ENCODE results near the gene COPA. TPM values are rescaled to one million over a fixed set of nuclear protein-coding genes. Genes with fewer than 3 reads are reported as not detected.

COPA gene
- polyA plus RNA-seq, 1 of the 3 experiments (the other 2 are of a cell fraction) = 91.4 TPM

DNA sequence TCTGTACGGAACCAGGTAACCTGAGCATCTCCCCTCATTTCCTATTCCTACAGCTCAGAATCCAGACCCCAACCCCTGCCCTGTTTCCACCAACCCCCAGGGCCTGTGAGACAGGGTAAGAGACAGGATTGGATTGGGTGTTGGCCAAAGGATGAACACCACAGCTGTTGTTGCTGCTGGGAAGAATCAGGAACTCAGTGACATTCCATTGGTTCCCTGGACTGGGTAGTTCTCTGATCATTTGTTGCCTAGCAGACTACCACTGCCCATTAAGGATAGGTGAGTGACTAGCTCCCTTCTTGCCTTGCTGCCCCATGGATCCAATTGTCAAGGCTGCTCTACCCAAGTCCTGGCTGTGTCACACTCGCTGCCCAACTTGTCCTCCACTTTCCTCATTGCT is 10.2 kb upstream of the COPA start:
- Histone ChIP-seq H3K79me2 (ENCODE audit: insufficient read depth) (no peaks in the 10 kb centered on the region), H3K27me3 (ENCODE audit: insufficient read depth) (no peaks in the 10 kb centered on the region), H2AFZ (ENCODE audit: low read depth) (no peak overlapping the region), H3K9me3 (no peaks in the 10 kb centered on the region), H3F3A (replicated peaks; ENCODE audit: insufficient read depth) (no peaks in the 10 kb centered on the region), H3K4me1 (ENCODE audit: control insufficient read depth in 1 of 2, insufficient read depth in 2 of 2, low read depth in 1 of 2, low read length in 1 of 2) (no peaks in the 10 kb centered on the region), H3K9me2 (no peaks in the 10 kb centered on the region), H4K20me1 (ENCODE audit: insufficient read depth) (no peaks in the 10 kb centered on the region), H3K36me3 (replicated peaks in 1 of 2; ENCODE audit: control insufficient read depth in 1 of 2, insufficient read depth in 2 of 2, low read length in 1 of 2) (peaks cover 40 to 96% of the 10 kb centered on the region in 2 experiments), H3K4me3 (ENCODE audit: low read depth in 2 of 2, low read length in 1 of 2) (no peak overlapping the region), H3K9ac (no peak overlapping the region), H3K27ac (ENCODE audit: low read depth in 2 of 2, low read length in 1 of 2) (no peak overlapping the region), H3K4me2 (no peak overlapping the region)
- no peak for DNase-seq
- ChIA-PET CTCF (interaction anchor here (1.1 to 6.4 kb wide), 9 partner anchors 9 to 252 kb away, joined by 3 to 100 read pairs (median 4); partner anchors contain the start of gene NHLH1), POLR2A (no interaction called here)
- WGBS (ENCODE audit: low lambda C conversion rate) = 100% methylated on average over 2 of the region's 2 CpGs
- TF ChIP-seq NFIC (IDR thresholded peaks at IDR 0.05; ENCODE audit: borderline replicate concordance) = no peak
- TF ChIP-seq RFX5 (IDR thresholded peaks at IDR 0.05; ENCODE audit: low read length) = peak; percentile 95

DNA sequence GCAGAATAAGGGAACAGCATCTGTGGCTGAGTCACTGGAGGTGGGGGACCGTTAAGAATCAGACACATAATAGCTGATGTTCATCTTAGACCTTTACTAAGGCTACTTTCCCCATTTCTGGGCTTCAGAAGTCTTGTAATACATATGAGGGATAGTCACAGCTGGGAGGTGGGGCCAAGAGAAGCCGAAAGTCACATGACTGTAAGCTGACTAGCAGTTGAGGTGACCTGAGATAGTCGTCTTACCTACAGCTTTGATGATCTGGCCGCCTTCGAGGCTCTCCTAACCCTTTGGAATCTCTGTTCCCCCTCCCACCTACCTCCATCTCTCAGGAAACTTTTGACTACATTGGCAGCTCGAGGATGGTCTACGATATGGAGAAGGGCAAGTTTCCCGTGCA is 9.5 kb upstream of the COPA start:
- Histone ChIP-seq H3K4me2 (no peak overlapping the region), H3K27me3 (ENCODE audit: insufficient read depth) (no peaks in the 10 kb centered on the region), H3K9ac (no peak overlapping the region), H3K4me3 (ENCODE audit: low read depth in 2 of 2, low read length in 1 of 2) (no peak overlapping the region), H2AFZ (ENCODE audit: low read depth) (no peak overlapping the region), H3K27ac (ENCODE audit: low read depth in 2 of 2, low read length in 1 of 2) (no peak overlapping the region), H4K20me1 (ENCODE audit: insufficient read depth) (no peaks in the 10 kb centered on the region), H3F3A (replicated peaks; ENCODE audit: insufficient read depth) (no peaks in the 10 kb centered on the region), H3K4me1 (ENCODE audit: control insufficient read depth in 1 of 2, insufficient read depth in 2 of 2, low read depth in 1 of 2, low read length in 1 of 2) (no peaks in the 10 kb centered on the region), H3K9me2 (no peaks in the 10 kb centered on the region), H3K36me3 (replicated peaks in 1 of 2; ENCODE audit: control insufficient read depth in 1 of 2, insufficient read depth in 2 of 2, low read length in 1 of 2) (peaks cover 39 to 92% of the 10 kb centered on the region in 2 experiments), H3K79me2 (ENCODE audit: insufficient read depth) (no peaks in the 10 kb centered on the region), H3K9me3 (no peaks in the 10 kb centered on the region)
- POLR2A ChIA-PET = no interaction called here
- TF ChIP-seq, protein P1, sequence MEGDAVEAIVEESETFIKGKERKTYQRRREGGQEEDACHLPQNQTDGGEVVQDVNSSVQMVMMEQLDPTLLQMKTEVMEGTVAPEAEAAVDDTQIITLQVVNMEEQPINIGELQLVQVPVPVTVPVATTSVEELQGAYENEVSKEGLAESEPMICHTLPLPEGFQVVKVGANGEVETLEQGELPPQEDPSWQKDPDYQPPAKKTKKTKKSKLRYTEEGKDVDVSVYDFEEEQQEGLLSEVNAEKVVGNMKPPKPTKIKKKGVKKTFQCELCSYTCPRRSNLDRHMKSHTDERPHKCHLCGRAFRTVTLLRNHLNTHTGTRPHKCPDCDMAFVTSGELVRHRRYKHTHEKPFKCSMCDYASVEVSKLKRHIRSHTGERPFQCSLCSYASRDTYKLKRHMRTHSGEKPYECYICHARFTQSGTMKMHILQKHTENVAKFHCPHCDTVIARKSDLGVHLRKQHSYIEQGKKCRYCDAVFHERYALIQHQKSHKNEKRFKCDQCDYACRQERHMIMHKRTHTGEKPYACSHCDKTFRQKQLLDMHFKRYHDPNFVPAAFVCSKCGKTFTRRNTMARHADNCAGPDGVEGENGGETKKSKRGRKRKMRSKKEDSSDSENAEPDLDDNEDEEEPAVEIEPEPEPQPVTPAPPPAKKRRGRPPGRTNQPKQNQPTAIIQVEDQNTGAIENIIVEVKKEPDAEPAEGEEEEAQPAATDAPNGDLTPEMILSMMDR (IDR thresholded peaks at IDR 0.05) = no peak
- no peak for TF ChIP-seq ELF1 (IDR thresholded peaks at IDR 0.05)
- TF ChIP-seq, protein P2, sequence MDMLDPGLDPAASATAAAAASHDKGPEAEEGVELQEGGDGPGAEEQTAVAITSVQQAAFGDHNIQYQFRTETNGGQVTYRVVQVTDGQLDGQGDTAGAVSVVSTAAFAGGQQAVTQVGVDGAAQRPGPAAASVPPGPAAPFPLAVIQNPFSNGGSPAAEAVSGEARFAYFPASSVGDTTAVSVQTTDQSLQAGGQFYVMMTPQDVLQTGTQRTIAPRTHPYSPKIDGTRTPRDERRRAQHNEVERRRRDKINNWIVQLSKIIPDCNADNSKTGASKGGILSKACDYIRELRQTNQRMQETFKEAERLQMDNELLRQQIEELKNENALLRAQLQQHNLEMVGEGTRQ (IDR thresholded peaks at IDR 0.05; ENCODE audit: borderline replicate concordance, low read depth, low read length) = no peak
- TF ChIP-seq MEF2A (IDR thresholded peaks at IDR 0.05; ENCODE audit: borderline replicate concordance, low read depth) = no peak
- TF ChIP-seq EZH2phosphoT487 (IDR thresholded peaks at IDR 0.05; ENCODE audit: borderline replicate concordance, low read depth) = no peak
- TF ChIP-seq, protein P3, sequence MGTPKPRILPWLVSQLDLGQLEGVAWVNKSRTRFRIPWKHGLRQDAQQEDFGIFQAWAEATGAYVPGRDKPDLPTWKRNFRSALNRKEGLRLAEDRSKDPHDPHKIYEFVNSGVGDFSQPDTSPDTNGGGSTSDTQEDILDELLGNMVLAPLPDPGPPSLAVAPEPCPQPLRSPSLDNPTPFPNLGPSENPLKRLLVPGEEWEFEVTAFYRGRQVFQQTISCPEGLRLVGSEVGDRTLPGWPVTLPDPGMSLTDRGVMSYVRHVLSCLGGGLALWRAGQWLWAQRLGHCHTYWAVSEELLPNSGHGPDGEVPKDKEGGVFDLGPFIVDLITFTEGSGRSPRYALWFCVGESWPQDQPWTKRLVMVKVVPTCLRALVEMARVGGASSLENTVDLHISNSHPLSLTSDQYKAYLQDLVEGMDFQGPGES (IDR thresholded peaks at IDR 0.05; ENCODE audit: low read depth, low read length) = no peak
- no peak for TF ChIP-seq CHD2 (IDR thresholded peaks at IDR 0.05; ENCODE audit: low read length, partially characterized antibody)
- TF ChIP-seq POLR2AphosphoS5 (IDR thresholded peaks at IDR 0.05; ENCODE audit: low read depth, low read length) = no peak
- TF ChIP-seq RCOR1 (IDR thresholded peaks at IDR 0.05; ENCODE audit: low read length) = no peak
- TF ChIP-seq, protein P4, sequence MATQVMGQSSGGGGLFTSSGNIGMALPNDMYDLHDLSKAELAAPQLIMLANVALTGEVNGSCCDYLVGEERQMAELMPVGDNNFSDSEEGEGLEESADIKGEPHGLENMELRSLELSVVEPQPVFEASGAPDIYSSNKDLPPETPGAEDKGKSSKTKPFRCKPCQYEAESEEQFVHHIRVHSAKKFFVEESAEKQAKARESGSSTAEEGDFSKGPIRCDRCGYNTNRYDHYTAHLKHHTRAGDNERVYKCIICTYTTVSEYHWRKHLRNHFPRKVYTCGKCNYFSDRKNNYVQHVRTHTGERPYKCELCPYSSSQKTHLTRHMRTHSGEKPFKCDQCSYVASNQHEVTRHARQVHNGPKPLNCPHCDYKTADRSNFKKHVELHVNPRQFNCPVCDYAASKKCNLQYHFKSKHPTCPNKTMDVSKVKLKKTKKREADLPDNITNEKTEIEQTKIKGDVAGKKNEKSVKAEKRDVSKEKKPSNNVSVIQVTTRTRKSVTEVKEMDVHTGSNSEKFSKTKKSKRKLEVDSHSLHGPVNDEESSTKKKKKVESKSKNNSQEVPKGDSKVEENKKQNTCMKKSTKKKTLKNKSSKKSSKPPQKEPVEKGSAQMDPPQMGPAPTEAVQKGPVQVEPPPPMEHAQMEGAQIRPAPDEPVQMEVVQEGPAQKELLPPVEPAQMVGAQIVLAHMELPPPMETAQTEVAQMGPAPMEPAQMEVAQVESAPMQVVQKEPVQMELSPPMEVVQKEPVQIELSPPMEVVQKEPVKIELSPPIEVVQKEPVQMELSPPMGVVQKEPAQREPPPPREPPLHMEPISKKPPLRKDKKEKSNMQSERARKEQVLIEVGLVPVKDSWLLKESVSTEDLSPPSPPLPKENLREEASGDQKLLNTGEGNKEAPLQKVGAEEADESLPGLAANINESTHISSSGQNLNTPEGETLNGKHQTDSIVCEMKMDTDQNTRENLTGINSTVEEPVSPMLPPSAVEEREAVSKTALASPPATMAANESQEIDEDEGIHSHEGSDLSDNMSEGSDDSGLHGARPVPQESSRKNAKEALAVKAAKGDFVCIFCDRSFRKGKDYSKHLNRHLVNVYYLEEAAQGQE (IDR thresholded peaks at IDR 0.05; ENCODE audit: low read depth, low read length) = no peak
- TF ChIP-seq FOXJ3 (CRISPR knock-in tag; IDR thresholded peaks at IDR 0.05) = no peak
- no peak for TF ChIP-seq TCF12 (IDR thresholded peaks at IDR 0.05)
- no peak for TF ChIP-seq NRF1 (IDR thresholded peaks at IDR 0.05; ENCODE audit: low read depth, low read length)
- TF ChIP-seq MXI1 (IDR thresholded peaks at IDR 0.05; ENCODE audit: low read depth, low read length) = no peak
- no peak for DNase-seq
- CTCF ChIA-PET = interaction anchor here (1.1 to 6.4 kb wide), 4 partner anchors 10 to 61 kb away, joined by 3 to 100 read pairs (median 12); no protein-coding TSS in a partner anchor
- WGBS (ENCODE audit: low lambda C conversion rate) = 92% methylated on average over 8 of the region's 8 CpGs
